A549 (cell line): Measurements from ENCODE around the gene NXN. TPM values are rescaled to one million over a fixed set of nuclear protein-coding genes. Genes with fewer than 3 reads are reported as not detected.
A peak's percentile ranks its signal among the peaks of the same experiment; 100 is the strongest.

Source experiments
- ATAC-seq, 2 experiments: fragments of 200-7000 bp in 1 of 2; fragments of >200 bp in 1 of 2; cut with Nextera tagmentation in 1 of 2; cut with Tn5 transposase in 1 of 2; 3 replicates each; pipeline versions ENCODE4 v1.8.0 to v1.9.1; 2018 to 2020; ENCODE audit warnings: mild to moderate bottlenecking in 1 of 2, moderate library complexity in 1 of 2
- CTCF ChIA-PET: fragments of 300-600 bp; sonication (Branson Sonifier 250); formaldehyde crosslinking; extraction: SDS; loops from one replicate; lab custom pipeline; 2021; ENCODE audit warnings: antibody characterized with exemption, inconsistent platforms; lab: Yijun Ruan, JAX
- POLR2A ChIA-PET: fragments of 350-600 bp; formaldehyde crosslinking; extraction: SDS; loops from one replicate; lab custom pipeline; 2021; ENCODE audit warnings: antibody characterized with exemption, inconsistent platforms; lab: Yijun Ruan, JAX
- DNase-seq, 2 experiments: peaks; one replicate each; pipeline versions ENCODE4 v3.0.0 to v3.0.0-alpha.2; 2011 to 2016; ENCODE audit warnings: low read depth in 1 of 2, low spot score in 1 of 2
- FAIRE-seq: peaks from 2 replicates; lab custom pipeline; 2011; peaks lifted over from hg19 to GRCh38; lab: Jason Lieb, UNC
- H3K27ac ChIP-seq, 2 experiments: fragments of >200 bp; sonication (Bioruptor Twin); formaldehyde crosslinking; 3 replicates each; pipeline ENCODE4 v1.5.1; 2016 to 2017
- H3K4me1 ChIP-seq: fragments of >200 bp; sonication (Bioruptor Twin); formaldehyde crosslinking; 3 replicates; pipeline ENCODE4 v1.6.1; 2016
- H3K4me2 ChIP-seq: fragments of >200 bp; sonication (Bioruptor Twin); formaldehyde crosslinking; 3 replicates; pipeline ENCODE4 v1.6.1; 2016
- H3K4me3 ChIP-seq: fragments of >200 bp; sonication (Bioruptor Twin); formaldehyde crosslinking; 3 replicates; pipeline ENCODE4 v1.5.1; 2016
- H3K9me3 ChIP-seq: fragments of >200 bp; sonication (Bioruptor Twin); formaldehyde crosslinking; 3 replicates; pipeline ENCODE4 v1.6.1; 2016
- BHLHE40 ChIP-seq: IDR thresholded peaks from 2 replicates; pipeline ENCODE4 v1.6.1; 2012; ENCODE audit warnings: low read depth, low read length, inconsistent platforms
- CEBPB ChIP-seq, 2 experiments: fragments of >200 bp in 1 of 2; sonication (Bioruptor Twin) in 1 of 2; formaldehyde crosslinking in 1 of 2; IDR thresholded peaks; 2 replicates each; pipeline ENCODE4 v1.6.1; 2012 to 2016
- EHF ChIP-seq: fragments of 250-450 bp; sonication (Bioruptor Pico); IDR thresholded peaks from 2 replicates; pipeline ENCODE4 v1.5.0; 2020; ENCODE audit warnings: mild to moderate bottlenecking
- FOXS1 ChIP-seq: fragments of 250-450 bp; sonication (Bioruptor Pico); IDR thresholded peaks from 2 replicates; pipeline ENCODE4 v1.5.0; 2020; ENCODE audit warnings: mild to moderate bottlenecking, moderate library complexity
- HDAC2 ChIP-seq: fragments of 200-600 bp; sonication (generic); IDR thresholded peaks from 2 replicates; pipeline ENCODE4 v1.6.1; 2016
- HEYL ChIP-seq: fragments of 250-450 bp; sonication (Bioruptor Pico); IDR thresholded peaks from 2 replicates; pipeline ENCODE4 v1.8.0; 2021; ENCODE audit warnings: mild to moderate bottlenecking, moderate library complexity
- HOXB13 ChIP-seq: fragments of 250-450 bp; sonication (Bioruptor Pico); IDR thresholded peaks from 2 replicates; pipeline ENCODE4 v1.5.0; 2020; ENCODE audit warnings: low read depth, mild to moderate bottlenecking, moderate library complexity
- HOXB5 ChIP-seq: fragments of 250-450 bp; sonication (Bioruptor Pico); IDR thresholded peaks from 2 replicates; pipeline ENCODE4 v1.5.0; 2020; ENCODE audit warnings: mild to moderate bottlenecking, moderate library complexity
- JUNB ChIP-seq: fragments of >200 bp; sonication (Bioruptor Twin); formaldehyde crosslinking; IDR thresholded peaks from 2 replicates; pipeline ENCODE4 v1.6.1; 2016
- MAFK ChIP-seq: fragments of 450-650 bp; IDR thresholded peaks from 2 replicates; pipeline ENCODE4 v1.6.1; 2014; ENCODE audit not compliant: partially characterized antibody
- MYC ChIP-seq: IDR thresholded peaks from 2 replicates; pipeline ENCODE4 v1.6.1; 2012; ENCODE audit warnings: mild to moderate bottlenecking, inconsistent platforms, low read length, improper control_type of control experiment, borderline replicate concordance
- NPAS2 ChIP-seq: fragments of 250-450 bp; sonication (Bioruptor Pico); IDR thresholded peaks from 2 replicates; pipeline ENCODE4 v1.8.0; 2022; ENCODE audit warnings: mild to moderate bottlenecking, moderate library complexity, borderline replicate concordance
- NR3C1 ChIP-seq: fragments of >200 bp; sonication (Bioruptor Twin); formaldehyde crosslinking; IDR thresholded peaks from 3 replicates; pipeline ENCODE4 v1.6.1; 2017
- RCOR1 ChIP-seq: fragments of 150-350 bp; IDR thresholded peaks from 2 replicates; pipeline ENCODE4 v1.6.1; 2014; ENCODE audit warnings: antibody characterized with exemption, low read length, low read depth
- SMC3 ChIP-seq: fragments of >200 bp; sonication (Bioruptor Twin); formaldehyde crosslinking; IDR thresholded peaks from 3 replicates; pipeline ENCODE4 v1.6.1; 2018; ENCODE audit warnings: inconsistent platforms
- SREBF2 ChIP-seq: fragments of 450-650 bp; IDR thresholded peaks from 2 replicates; pipeline ENCODE4 v1.6.1; 2014; ENCODE audit warnings: mild to moderate bottlenecking, moderate library complexity
- TFCP2L1 ChIP-seq: fragments of 250-450 bp; sonication (Bioruptor Pico); IDR thresholded peaks from 2 replicates; pipeline ENCODE4 v1.5.0; 2021; ENCODE audit warnings: mild to moderate bottlenecking
- TP53 ChIP-seq: fragments of 250-450 bp; sonication (Bioruptor Pico); IDR thresholded peaks from 2 replicates; pipeline ENCODE4 v1.5.0; 2021; ENCODE audit warnings: mild to moderate bottlenecking, moderate library complexity
- ZC3H11A ChIP-seq: fragments of 450-650 bp; IDR thresholded peaks from 2 replicates; pipeline ENCODE4 v1.6.1; 2014; ENCODE audit warnings: antibody characterized with exemption, mild to moderate bottlenecking
- ZFP36 ChIP-seq: fragments of 450-650 bp; IDR thresholded peaks from 2 replicates; pipeline ENCODE4 v1.6.1; 2014; ENCODE audit warnings: borderline replicate concordance; ENCODE audit not compliant: partially characterized antibody
- ZNF302 ChIP-seq: fragments of 250-450 bp; sonication (Bioruptor Pico); IDR thresholded peaks from 2 replicates; pipeline ENCODE4 v1.9.0; 2021; ENCODE audit warnings: inconsistent platforms, mild to moderate bottlenecking, moderate library complexity
- ZSCAN20 ChIP-seq: fragments of 250-450 bp; sonication (Bioruptor Pico); IDR thresholded peaks from 2 replicates; pipeline ENCODE4 v1.8.0; 2022; ENCODE audit warnings: mild to moderate bottlenecking, moderate library complexity
- WGBS: methylation state at CpG from one replicate; pipeline ENCODE4 v1.1.6; 2017; ENCODE audit errors: missing lambda C conversion rate; 5-methylcytosine and 5-hydroxymethylcytosine counted together
- polyA plus RNA-seq, 4 experiments: library from polyadenylated mRNA; depleted of rRNA in 3 of 4; stranded (reverse); fragments of >200 nt; fragmentation: RNase III in 1 of 4; extraction: RNeasy Plus Mini Kit Qiagen cat#74134 plus additional on column Dnase treatment in 1 of 4; gene quantifications; 2 replicates in 3 of 4; 3 replicates in 1 of 4; pipeline ENCODE4 v1.2.3, GENCODE V29; 2011 to 2017
- TF ChIP-seq, protein P1 (sequence below): fragments of >200 bp; sonication (Bioruptor Twin); formaldehyde crosslinking; IDR thresholded peaks from 2 replicates; pipeline ENCODE4 v1.6.1; 2016
- TF ChIP-seq, protein P2 (sequence below): IDR thresholded peaks from 2 replicates; pipeline ENCODE4 v1.6.1; 2012
- TF ChIP-seq, protein P3 (sequence below): fragments of >200 bp; sonication (Bioruptor Twin); formaldehyde crosslinking; IDR thresholded peaks from 3 replicates; pipeline ENCODE4 v1.5.1; 2016

NXN gene
- polyA plus RNA-seq, 2 of the 4 experiments (the other 2 are of a cell fraction): 24.6 to 31.1 TPM

DNA sequence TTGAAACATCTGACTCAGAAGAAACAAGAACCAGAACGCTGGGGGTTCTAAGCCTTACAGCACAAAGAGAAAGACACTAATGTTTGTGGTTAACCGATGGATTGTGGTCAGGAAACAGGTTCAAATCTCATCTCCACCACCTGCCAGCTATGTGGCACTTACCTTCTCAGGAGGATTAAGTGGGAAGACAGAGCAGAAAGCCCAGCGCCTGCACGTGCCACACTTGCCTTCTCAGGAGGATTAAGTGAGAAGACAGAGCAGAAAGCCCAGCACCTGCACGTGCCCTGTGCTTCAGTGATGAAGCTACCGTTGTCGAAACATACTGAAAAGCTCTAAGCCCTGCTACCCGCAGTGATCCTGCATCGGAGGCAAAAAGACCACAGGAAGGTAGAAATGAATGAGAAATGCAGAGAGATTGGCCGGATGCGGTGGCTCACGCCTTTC lies 90.6 kb downstream of the NXN start:
- FAIRE-seq: no peak
- Histone ChIP-seq H3K9me3 (no peaks in the 10 kb centered on the region), H3K4me3 (no peak overlapping the region), H3K4me1 (peaks cover 5% of the 10 kb centered on the region; the same call in 1 of the 3 replicates), H3K4me2 (no peak overlapping the region), H3K27ac (no peak overlapping the region)
- CTCF ChIA-PET: interaction anchor here (0.5 to 1.5 kb wide), 4 partner anchors 9 to 108 kb away, joined by 3 to 8 read pairs (median 4); partner anchors contain the start of gene TIMM22
- DNase-seq: no peak
- TF ChIP-seq ZNF302 (no peak), TP53 (CRISPR knock-in tag) (no peak), CEBPB (IDR thresholded peaks at IDR 0.05) (no peak), ZFP36 (no peak)
- ATAC-seq: no peak
- POLR2A ChIA-PET: interaction anchor here (0.7 kb wide), 1 partner anchor 13 kb away, joined by 3 read pairs; no protein-coding TSS in a partner anchor
- WGBS: 88% methylated on average over 11 of the region's 12 CpGs

DNA sequence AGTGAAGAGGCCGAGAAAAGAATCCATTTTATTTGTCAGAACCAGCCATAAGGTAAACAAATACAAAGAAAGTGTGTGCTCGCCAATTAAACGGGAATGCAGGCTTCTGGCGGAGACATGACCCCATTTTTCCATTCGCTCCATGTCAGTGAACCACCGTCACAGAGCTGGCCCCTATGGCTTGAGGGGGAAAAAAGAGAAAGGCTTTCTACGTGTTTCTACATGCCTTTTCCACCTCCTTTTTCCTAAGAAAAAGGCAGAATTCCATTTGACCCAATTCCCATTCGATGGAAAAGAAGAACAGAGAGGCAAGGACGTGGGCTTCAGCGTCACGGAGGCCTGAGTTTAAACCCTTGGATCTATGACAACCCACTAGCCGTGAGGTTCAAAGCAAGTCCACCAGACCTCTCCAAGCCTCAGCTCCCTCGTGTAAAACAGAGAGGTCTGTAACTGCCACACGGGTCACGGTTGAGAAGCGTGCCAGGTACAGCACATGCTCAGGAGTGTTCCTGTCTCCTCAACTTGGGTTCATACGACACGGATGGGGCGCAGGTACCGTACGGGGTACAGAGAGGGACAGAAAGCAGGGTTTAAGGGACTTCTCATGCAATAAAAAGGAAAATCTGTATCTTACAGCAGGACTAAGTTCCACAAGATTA lies 91.9 kb downstream of the NXN start:
- WGBS: 75% methylated on average over 21 of the region's 21 CpGs
- H3K9me3 ChIP-seq: no peaks in the 10 kb centered on the region
- DNase-seq: no peak
- ChIA-PET POLR2A (no interaction called here), CTCF (interaction anchor here (0.8 to 1.9 kb wide), 5 partner anchors 9 to 93 kb away, joined by 3 to 10 read pairs (median 5); no protein-coding TSS in a partner anchor)
- H3K27ac ChIP-seq: no peak overlapping the region
- no peak overlapping the region for H3K4me3 ChIP-seq
- H3K4me1 ChIP-seq: peaks cover 14% of the 10 kb centered on the region; the same call in 2 of the 3 replicates
- ATAC-seq: peak in 1 of 2 experiments; percentile 16; a peak in 1 of 6 replicates
- no peak for FAIRE-seq
- H3K4me2 ChIP-seq: no peak overlapping the region
- TF ChIP-seq EHF (CRISPR knock-in tag): no peak
- no peak for TF ChIP-seq RCOR1
- no peak for TF ChIP-seq ZFP36
- no peak for TF ChIP-seq NPAS2
- TF ChIP-seq SMC3: no peak
- TF ChIP-seq, protein P1, sequence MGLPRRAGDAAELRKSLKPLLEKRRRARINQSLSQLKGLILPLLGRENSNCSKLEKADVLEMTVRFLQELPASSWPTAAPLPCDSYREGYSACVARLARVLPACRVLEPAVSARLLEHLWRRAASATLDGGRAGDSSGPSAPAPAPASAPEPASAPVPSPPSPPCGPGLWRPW: no peak
- TF ChIP-seq JUNB: no peak
- TF ChIP-seq HOXB13: no peak
- no peak for TF ChIP-seq CEBPB (IDR thresholded peaks at IDR 0.05)

DNA sequence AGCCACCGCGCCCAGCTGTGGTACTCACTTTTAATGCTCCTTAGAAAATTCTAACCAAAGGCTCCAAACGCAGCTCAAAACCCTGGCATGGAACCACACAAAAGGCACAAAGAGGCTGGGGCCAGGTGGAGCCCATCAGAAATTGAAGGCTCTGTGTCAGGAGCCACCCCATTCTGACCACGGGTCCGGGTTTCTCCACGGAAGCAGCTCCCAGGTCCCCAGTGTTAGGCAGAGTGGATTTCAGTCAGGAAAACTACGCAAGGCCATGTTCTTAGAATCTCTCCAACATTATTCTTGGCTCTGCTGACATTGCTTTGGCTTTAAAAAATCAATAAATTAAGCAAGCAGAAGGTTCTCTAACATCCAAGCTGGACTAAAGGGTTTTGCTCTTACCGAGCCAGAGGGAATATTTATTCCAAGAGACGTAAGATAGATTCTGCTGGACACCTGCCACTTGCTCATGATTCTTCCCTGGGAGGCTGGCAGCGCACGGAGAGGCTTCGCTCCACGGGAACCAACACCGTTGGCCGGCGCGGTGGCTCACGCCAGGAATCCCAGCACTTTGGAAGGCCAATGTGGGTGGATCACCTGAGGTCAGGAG lies 93.5 kb downstream of the NXN start:
- DNase-seq (no peak), ATAC-seq (no peak), FAIRE-seq (no peak)
- Histone ChIP-seq H3K4me2 (no peak overlapping the region), H3K27ac (no peak overlapping the region), H3K4me3 (no peak overlapping the region), H3K9me3 (no peaks in the 10 kb centered on the region), H3K4me1 (peaks cover 18% of the 10 kb centered on the region; the same call in 2 of the 3 replicates)
- WGBS: 92% methylated on average over 18 of the region's 18 CpGs
- TF ChIP-seq SMC3 (no peak), FOXS1 (CRISPR knock-in tag) (no peak), ZFP36 (no peak), SREBF2 (no peak), BHLHE40 (no peak), ZSCAN20 (CRISPR knock-in tag) (no peak), HOXB5 (CRISPR knock-in tag) (no peak), HDAC2 (no peak), TFCP2L1 (no peak), MAFK (no peak), TP53 (CRISPR knock-in tag) (no peak), ZC3H11A (no peak), CEBPB (IDR thresholded peaks at IDR 0.05) (no peak), HEYL (no peak), MYC (no peak), HOXB13 (no peak), EHF (CRISPR knock-in tag) (no peak), NR3C1 (no peak)
- TF ChIP-seq, protein P2, sequence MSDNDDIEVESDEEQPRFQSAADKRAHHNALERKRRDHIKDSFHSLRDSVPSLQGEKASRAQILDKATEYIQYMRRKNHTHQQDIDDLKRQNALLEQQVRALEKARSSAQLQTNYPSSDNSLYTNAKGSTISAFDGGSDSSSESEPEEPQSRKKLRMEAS: no peak
- TF ChIP-seq, protein P3, sequence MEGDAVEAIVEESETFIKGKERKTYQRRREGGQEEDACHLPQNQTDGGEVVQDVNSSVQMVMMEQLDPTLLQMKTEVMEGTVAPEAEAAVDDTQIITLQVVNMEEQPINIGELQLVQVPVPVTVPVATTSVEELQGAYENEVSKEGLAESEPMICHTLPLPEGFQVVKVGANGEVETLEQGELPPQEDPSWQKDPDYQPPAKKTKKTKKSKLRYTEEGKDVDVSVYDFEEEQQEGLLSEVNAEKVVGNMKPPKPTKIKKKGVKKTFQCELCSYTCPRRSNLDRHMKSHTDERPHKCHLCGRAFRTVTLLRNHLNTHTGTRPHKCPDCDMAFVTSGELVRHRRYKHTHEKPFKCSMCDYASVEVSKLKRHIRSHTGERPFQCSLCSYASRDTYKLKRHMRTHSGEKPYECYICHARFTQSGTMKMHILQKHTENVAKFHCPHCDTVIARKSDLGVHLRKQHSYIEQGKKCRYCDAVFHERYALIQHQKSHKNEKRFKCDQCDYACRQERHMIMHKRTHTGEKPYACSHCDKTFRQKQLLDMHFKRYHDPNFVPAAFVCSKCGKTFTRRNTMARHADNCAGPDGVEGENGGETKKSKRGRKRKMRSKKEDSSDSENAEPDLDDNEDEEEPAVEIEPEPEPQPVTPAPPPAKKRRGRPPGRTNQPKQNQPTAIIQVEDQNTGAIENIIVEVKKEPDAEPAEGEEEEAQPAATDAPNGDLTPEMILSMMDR: no peak
- CTCF ChIA-PET: interaction anchor here (0.8 to 3.1 kb wide), 5 partner anchors 15 to 500 kb away, joined by 3 to 16 read pairs (median 4); partner anchors contain the start of genes NXN and TIMM22
- POLR2A ChIA-PET: no interaction called here
